Activated effector memory CD4-positive, alpha-beta T cell treated with Interleukin-2 at 50 U/mL for 16 hours (primary cell): Measurements from ENCODE around the gene DCN.

ENCODE experiments used
- DNase-seq: peaks from one replicate; pipeline ENCODE4 v3.0.0-alpha.2; 2020

Gene DCN

GRCh38 chr12:91133871-91134270, 48.7 kb downstream of the DCN start:
- DNase-seq = no peak

DNA sequence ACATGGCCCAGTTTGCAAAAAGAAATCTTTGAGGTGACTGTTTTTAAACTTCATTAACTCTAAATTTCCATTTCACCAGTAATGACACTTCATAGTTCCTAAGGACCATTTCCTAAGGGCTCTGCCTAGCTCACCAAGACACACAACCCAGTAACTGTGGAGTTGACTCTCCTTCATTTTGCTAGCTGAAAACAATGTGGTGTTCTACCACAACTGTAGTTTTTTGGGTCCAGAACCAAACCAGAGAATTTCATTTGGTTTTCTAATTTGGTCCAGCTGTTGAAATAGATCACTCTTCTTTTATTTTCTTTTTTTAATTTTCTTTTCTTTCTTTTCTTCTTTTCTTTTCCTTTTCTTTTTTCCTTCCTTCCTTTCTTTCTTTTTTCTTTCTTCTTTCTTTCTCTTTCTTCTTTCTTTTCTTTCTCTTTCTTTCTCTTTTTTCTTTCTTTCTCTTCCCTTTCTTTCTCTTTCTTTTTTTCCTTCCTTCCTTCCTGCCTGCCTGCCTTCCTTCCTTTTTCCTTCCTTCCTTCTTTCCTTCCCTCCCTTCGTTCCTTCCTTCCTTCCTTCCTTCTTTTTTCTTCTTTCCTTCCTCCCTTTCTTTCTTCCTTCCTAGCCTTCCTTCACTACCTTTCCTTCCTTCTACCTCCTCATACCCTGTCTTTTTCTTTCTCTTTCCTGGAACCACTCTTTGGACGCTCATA, 52.8 kb downstream of the DCN start:
- DNase-seq = no peak

GRCh38 chr12:91127751-91128150, 54.9 kb downstream of the DCN start:
- DNase-seq = no peak

DNA sequence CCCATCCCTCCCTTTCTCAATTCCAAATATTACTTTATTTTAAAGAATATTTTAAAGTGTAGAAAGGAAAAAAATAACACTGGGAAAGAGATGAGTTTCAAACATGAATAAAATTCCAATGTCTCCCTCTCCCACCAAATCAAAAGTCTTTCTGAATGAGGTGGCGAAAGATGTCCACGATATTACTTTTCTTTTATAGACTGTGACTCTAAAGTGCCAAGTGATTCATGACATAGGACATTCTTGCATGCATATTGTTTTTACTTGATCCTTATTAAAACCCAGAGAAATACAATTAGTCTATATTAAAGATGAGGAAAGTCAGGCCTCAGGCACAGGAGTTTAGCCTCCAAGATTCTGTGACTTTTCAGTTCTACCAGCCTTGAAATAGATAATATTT, 55.3 kb downstream of the DCN start:
- no peak for DNase-seq

DNA sequence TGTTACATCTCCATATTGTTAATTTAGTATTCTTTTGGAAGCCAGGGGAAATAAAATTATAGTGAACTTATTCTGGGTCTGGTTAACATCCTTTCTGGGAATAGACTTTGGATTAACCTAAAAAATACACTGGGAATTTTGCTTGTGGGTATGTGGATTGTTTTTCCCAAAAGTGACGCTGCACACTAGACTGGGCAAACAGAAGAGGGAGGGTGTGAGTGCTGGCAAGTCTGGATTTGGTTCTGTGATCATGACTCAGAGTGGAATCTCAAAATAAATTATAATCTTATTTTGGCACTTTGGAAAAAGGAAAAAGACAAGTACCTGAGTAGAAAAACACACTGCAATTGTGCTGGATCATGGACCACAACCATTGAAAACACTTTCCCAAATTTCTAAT, 56.1 kb downstream of the DCN start:
- DNase-seq = no peak

DNA sequence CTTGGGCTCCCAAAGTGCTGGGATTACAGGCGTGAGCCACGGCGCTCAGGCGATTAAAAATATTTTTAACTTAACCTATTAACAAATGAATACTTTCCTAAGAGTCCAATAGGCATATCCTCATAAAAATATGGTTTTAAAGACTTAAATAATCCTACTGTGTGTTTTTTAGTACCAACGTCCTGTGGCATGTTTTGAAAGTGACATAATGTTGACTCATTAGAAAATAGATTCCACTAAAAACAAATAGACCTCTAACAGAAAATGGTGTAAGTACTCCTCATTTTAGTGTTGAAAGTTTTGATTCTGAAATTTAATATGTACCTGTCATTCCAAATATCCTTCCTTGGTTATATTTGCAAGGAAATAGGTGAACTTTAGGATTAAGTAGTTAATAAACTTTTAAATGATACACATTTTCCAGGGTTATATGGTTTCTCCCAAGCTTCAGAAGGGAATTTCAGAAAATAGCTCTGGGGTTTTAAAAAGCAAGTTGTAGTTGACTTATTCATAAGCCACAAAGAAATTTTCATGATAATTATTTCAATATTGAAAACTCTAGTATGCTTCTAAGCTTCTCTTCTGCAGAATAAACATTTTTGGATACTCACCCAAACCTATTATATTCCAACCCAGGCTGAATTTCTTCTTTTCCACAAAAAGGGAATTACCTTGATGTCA, 59.2 kb downstream of the DCN start:
- no peak for DNase-seq

- DNase-seq = no peak
These were observed 61.8 kb downstream of the DCN start for GRCh38 chr12:91120781-91121180.

DNA sequence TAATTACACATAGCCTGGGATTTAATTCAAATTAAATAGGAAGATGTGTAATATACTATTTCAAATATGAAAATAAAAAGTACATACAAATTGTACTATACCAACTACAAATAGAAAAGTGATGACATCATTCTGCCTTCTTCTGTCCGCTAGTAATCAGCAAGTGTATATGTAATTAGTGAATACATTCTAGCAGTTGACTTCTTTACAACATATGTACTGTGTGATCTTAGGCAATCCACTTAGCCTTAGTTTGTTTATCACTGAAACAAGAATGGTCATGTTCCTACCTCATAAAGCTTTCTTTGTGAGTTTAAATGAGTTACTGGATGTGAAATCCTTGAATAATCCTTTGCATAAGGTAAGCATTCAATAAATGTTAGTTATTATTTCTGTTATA, 63.5 kb downstream of the DCN start:
- no peak for DNase-seq

GRCh38 chr12:91113621-91114020, 69.0 kb downstream of the DCN start:
- no peak for DNase-seq

DNA sequence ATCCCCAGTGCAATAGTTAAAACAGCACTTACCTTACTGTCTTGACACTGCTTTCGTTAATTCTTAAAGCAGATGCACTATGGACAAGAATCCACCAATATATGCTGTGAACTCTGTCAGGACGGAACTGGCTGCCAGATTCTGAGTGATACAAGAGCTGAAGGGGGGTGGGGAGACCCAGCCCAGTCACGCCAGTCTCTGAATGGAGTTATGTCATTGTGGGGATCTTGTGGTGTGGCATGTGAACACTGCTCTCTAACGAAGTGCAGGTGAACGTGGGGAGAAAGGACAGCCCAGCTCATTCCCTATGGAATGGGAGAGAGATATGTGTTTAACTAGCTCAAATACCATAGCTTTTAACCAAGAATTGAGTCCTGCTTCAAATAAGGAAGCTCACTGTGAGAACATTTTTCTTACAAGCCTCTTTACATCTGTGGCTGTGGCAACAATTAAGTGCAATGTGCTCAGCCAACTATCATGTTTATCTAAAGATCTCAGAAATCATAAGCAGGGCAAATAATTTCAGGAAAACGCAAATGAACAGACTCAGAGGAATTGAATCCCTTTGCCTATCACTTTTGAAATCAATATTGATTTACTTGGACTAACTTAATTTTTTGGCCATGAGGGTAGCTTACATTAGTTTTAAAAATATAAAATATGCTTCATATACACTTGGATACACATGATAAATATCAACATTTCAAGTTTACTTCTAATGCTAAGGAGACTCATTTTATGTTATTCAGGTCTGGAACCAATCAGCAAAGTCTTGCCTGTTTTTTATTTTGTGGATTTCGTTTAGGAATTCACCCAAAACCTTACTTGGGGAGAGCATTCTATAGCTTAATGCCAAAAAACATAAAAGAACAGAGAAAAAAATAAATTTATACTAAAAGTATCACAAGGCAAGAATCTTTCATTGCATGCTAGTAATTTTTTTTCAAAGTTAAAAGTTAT, 71.0 kb downstream of the DCN start, which contains the start of gene LUM:
Gene LUM, minus strand, starts transcription at position 129 of the 960 bp plus-strand sequence. CDS start 2,515 bp downstream, outside the sequence.
- no peak for DNase-seq

DNA sequence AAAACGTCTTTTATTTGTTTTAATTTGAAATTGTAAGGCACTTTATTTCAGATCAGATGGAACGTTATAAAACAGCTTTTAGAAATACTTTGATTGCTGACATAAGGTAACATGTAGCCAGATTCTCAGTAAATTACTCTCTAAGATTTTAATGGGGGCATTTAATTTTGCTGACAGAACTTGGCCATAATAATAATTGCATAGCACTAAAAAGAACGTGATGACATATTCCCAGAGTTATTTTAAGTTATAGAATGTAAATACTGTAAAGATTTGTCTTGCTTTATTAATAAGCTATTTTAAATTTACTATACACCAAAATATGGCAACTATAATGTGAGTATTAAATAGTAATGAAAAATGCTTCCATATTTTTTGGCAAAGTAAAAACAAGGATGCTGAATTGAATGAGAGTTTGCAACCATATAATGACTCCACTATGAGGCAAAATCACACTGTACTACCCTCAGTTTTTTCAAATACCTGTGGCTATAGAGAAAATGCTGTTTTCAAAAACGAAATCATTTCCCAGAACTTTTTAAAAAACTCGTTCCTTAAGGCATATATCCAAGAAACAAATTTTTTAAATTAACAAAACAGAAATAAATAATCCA, 72.2 kb downstream of the DCN start:
- DNase-seq = no peak

- DNase-seq = no peak
These were observed 72.9 kb downstream of the DCN start for GRCh38 chr12:91109581-91110310.

DNA sequence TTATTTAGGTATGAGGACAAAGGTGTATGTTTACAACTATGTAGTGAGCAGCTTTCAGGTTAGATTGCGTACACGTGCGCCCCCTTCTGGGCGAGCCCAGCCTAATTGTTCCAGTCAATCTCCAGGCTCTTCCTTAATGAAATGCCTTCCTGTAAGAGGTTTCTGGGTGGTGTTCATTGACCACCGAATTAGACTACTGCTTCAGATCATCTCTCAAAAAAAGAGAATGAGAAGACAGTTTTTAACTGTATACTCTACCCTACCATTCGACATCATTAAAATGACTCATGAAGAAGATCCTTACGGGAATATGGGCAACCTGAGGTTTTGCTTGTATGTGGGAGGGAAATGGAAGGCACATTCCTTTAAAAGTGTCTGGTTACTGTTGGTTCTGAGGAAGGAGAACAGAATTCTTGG, 73.5 kb downstream of the DCN start:
- DNase-seq = no peak

GRCh38 chr12:91108196-91108755, 74.3 kb downstream of the DCN start:
- DNase-seq = no peak

GRCh38 chr12:91106283-91106682, 76.3 kb downstream of the DCN start:
- DNase-seq = no peak

DNA sequence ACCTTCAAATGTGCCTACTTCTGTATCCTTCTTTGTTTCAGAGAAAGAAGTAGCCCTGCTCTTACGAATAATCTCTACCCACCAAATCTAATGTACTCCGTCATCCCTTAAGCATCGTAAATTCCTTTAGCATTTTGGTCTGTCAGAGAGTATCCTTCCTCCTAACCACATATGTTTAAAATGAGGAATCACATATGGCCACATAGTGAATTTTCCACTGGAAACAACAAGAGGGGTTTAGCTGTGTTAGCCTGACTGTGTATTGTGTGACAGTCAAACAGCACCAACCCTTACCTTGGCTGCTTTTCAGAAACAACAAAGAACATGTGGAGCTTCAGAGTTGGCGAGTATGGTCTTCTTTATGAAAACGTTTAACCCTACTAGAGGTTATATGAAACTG, 76.8 kb downstream of the DCN start:
- no peak for DNase-seq

DNA sequence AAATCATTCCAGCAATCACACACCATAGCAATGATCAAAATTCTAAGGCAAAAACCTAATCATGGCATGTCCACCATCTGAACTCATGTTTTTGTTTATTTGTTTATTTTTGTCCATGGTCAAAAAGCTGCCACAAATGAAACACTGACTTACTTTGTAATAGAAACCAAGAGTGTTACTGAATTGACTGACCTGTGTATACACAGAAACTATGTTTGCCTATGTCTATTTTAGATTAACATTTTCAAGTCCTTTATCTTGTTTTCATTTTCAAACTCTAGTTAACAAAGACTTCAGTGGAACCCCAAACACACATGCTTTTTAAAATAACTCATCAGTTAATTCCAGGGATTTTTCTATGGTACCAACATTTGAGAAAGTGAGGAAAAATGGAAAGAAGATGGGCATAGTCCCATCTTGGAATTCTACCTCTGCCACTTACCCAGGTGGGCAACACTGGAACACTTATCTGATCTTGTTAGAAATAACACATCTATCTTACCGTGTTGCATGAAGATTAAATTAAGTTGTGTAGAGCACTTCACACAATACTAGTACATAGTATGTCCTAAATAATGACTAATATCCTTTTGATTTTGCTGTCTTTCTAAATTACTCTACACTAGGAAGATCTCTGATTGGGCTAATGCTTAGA, 77.7 kb downstream of the DCN start:
- DNase-seq = no peak

DNA sequence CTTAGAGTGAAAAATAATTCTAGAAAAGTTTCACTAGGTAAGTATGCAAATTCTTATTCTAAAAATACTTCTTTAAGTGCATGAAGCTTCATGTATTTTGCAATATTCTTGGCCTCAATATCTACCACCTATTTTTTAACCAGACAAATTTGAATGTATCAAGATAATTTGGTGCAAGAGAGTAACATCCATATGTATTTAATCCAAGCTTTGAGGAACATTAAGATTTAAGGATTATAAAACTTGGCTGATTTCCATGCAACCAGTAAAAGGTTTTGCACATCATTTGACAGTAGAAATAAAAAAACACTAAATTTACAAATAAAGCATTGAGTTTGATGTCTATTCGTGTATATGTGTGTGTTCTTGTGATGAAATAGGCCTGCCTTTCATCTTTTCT, 79.0 kb downstream of the DCN start:
- no peak for DNase-seq

DNA sequence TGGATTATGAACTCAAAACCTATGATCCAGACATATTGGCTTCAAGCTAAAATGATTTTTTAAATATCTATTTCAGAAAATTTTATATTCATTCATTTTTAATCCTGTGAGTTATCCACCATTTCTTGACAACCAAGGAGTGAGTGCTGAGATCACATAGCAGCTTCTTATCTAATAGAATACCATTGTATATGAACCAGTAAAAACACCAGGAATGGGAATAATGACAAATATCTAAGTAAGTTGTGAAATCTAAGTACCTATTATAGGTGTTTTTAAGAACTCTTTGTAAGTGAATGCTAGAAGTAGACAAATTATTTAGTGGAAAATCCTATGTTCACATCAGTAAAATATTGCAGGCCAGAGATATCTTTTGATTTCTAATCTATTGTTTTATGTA, 79.5 kb downstream of the DCN start:
- no peak for DNase-seq

- no peak for DNase-seq
These were observed 81.7 kb downstream of the DCN start for GRCh38 chr12:91100906-91101305.

DNA sequence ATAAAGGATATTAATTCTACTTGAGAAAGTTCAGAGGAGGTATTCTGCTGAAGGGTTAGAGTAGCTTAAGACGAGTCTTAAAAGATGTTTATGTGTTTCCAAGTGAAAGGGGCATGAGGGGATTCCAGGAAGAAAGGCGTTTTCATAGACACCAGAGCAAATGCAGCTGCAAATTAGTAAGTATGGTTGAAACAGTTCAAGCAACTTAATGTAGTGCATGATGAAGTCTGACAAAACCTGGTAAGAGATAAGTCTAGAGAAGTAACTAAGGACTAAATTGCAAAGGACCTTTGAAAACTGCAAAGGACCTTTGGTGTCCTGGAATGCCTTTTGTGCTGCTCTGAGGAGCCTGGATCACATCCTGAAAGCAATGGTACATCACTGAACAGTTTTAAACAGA, 82.8 kb downstream of the DCN start:
- no peak for DNase-seq
